ENCODE data around the gene ETV1.

The ETV1 gene

GRCh38 chr7:13986208-13986607 lies 3.3 kb downstream of the ETV1 start:
- DNase-seq = no peak

- no peak for DNase-seq
These were observed 4.4 kb downstream of the ETV1 start for GRCh38 chr7:13984831-13985685.

DNA sequence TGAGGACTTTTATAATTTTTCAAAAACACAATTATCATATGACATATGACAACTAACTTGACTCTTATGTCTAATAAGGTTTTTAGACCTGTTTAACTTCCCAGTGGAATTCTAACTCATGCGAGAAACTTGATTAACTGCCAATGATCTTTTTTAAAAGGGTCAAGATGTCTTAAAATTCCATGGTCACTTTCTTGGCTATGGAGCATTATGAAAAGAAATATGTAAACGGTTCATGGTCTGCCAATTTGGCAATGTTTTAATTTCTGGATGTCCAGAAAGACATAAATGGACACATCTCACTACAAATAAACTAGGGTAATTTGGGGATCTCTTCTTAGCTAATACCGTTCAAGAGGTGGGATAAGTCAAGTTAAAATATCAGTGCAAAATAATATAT lies 5.4 kb downstream of the ETV1 start:
- DNase-seq = no peak

GRCh38 chr7:13982940-13983677 lies 6.4 kb downstream of the ETV1 start:
- peak in 1 of 2 donors; percentile 22 for DNase-seq

GRCh38 chr7:13981070-13981469 lies 8.4 kb downstream of the ETV1 start:
- DNase-seq = peak in 1 of 2 donors; percentile 3

- no peak for DNase-seq
These were observed 9.0 kb downstream of the ETV1 start for GRCh38 chr7:13980474-13980873.

- no peak for DNase-seq
These were observed 9.6 kb downstream of the ETV1 start for GRCh38 chr7:13979671-13980435.

DNA sequence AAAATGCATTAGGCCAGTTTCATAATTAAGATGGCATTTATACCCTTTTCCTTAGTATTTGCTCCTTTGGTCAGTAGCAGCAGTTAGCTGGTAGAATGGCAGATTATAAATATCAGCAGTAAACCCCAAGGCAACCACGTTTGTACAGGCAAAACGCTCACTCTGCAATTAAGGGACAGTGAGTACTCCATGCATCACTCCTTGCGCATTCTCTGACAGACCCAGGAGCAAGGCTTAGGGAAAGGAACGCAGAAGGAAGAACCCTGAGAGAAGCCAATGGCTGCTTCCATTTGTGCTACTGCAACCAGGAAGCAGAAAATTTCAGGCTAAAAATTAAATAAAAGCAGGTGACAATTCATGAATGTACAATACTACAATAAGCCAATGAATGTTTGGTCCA lies 12.9 kb downstream of the ETV1 start:
- DNase-seq = no peak

- no peak for DNase-seq
These were observed 24.4 kb downstream of the ETV1 start for GRCh38 chr7:13965077-13965476.

DNA sequence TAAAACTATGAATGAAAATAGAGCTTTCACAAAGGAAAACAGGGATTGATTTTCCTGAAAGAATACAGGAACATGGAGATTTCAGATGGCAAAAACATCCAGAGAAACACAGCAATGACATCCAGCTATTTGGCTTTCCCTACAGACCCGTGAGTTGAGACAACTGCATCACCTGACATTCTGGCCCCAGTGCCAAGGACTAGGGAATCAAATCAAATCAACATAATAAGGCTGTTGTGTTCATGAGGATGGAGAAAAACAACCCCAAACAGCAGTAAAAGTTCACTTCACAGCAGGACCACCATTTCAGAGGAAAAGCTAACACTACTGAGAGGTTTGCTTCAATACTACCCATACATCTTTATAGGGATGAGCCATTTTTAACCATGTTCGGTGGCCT lies 25.5 kb downstream of the ETV1 start:
- no peak for DNase-seq

- DNase-seq = no peak
These were observed 34.0 kb downstream of the ETV1 start for GRCh38 chr7:13955494-13955893.

GRCh38 chr7:13953368-13953767 lies 36.1 kb downstream of the ETV1 start:
- DNase-seq = no peak

DNA sequence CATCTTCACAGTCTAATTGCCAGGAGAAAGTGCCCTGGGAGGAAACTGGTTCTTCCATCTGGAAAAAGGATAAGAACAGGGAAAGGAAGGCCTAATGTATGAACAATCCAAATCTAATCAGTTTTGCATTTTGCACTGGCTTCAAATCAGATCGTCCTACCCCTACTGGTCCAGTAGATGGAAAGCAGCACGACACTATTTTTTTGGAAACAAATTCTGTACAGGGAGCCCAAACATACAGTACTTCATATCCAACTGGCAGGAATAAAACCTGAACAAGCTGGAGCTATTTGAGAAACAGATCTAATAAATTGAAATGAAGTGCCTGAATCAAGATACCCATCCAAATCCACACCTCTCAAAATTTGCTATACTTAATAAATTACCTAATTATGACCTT lies 36.5 kb downstream of the ETV1 start:
- DNase-seq = no peak

- no peak for DNase-seq
These were observed 39.5 kb downstream of the ETV1 start for GRCh38 chr7:13949939-13950338.

DNA sequence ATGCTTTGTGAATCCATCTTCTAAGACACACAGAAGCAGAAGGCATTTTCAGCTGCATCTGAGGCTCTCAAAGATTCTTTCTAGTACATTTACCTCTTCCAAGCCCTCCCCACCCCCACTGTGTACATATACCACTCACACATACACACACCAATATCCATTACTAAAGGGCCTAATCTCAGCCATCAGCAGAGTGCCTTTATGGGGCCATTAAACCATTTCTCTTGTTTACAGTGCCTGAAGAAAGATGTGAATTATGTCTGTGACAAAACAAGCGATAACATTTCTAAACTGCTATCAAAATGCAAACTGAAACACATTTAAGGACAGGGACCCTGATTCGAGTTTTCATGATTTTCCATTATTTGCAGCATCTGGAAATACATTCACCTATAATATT lies 40.0 kb downstream of the ETV1 start:
- DNase-seq = no peak

DNA sequence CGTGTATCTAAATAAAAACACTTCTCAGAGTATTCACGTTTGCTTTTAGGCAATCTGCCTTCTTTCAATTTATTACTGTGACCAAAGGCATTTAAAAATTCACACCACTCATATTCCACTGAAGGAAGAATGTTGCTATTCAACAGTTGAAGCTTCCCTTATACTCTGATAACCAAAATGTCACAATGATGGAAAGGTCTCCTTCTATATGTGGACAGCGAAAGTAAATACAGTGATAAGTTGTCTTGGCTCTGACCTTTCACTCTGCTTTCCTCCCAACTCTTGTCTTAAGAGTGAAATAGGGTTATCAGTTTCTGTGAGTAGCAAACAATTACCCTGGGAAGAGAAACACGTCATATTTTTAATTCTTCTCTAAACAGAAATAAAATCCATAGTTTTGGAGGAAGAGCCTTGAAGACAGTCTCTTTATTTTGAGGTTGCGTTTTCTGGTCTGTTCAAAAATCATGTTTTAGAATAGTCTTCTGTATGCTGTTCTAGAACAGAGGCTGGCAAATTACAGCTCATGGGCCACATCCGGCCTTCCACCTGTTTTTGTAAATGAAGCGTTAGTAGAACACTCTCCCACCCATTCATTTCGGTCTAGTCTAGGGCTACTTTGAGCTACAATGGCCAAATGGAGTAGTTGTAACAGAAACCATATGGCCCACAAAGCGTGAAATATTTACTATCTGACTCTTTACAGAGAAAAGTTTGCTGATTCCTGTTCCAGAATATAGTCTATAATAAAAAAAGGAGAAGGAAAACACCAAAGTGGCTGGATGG lies 41.3 kb downstream of the ETV1 start:
- no peak for DNase-seq

DNA sequence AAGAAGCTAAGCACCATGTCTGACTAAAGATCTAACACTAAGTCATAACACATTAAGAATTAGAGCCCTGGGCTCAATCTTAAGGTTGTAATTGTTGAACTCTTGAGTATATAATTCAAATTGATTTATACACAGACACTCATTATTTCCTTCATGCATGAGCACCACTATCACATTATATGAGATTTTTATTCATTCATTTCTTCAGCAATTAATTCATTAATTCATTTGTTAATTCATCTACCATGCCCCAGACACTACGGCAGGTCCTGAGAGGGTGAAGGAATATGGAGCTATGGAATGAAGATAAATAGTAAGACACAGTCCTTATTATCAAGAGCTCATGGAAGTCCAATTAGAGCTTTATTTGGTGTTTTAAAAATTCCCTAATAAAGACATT lies 41.9 kb downstream of the ETV1 start:
- DNase-seq = no peak

- DNase-seq = no peak
These were observed 43.3 kb downstream of the ETV1 start for GRCh38 chr7:13946181-13946580.

DNA sequence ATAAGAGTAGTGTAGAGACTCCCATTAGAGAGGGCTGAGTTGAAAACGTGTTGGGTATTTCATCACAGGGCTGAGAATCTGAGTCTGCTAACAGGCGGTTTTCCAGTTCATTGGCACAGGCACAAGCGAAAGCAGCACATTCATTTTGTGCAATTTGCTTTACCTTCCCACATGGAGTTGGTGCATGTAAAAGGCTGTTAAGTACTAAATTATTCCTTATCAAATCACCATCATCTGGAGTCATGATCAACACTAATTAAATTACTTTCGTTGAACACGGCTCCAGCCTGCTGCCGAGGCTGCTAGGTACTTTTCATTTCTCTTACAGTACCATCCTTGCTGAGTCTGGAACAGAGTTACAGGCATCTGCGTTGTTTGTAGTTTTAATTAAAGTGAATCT lies 43.8 kb downstream of the ETV1 start:
- no peak for DNase-seq

DNA sequence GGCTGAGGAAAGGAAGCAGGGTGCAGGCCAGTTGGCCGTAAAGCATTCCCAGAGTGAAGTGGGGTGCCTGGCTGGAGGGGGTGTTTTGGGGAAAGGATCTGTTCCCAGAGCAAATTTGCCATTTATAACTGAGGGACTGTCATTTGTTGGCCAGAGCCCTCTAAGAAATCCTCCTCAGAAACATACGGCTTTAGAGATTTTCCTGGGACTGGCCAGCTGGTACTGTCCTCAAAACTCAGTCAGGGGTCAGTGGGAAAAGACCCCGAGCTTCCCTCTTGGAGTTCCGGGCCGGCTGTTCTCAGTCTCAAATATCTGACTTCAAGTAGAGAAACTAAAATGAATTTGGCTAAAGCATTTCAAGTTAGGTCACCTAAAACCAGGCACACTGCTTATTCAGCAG lies 55.9 kb downstream of the ETV1 start:
- no peak for DNase-seq

DNA sequence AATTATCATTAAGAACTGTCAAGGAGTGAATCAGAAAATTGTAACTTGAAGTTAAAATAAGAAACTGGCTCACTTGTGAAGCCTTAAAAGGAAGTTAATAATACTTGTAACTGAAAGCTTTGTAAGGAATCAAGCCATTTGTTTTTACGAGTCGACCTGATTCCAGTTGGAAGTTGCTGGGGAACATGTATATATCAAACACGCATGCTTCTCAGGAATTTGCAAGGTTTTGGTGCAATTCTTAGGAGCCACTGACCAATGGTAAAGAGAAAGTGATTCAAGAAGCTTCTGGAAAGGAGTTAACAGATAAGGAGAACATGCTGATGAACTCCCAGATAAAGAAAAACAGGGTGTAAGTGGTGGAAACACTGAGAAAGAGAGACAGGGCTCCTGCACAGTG lies 56.4 kb downstream of the ETV1 start:
- no peak for DNase-seq

DNA sequence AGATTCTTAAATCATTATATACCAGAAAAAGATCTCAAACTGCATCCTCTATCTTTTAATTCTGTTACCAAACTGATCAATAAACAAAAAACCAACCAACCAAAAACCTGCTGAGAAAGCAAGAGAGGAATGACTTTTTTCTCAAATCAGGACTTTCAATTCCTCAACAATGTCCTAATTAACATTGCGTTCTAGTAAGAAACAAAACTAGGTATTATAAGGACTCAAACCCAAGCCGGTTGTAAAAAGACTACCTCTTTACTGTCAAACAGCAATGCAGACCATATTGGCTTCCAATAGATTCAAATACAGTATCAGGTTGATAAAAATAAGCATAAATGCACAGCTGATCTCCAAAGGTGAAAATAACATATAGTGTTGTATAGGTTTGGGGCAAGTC lies 57.3 kb downstream of the ETV1 start:
- no peak for DNase-seq

DNA sequence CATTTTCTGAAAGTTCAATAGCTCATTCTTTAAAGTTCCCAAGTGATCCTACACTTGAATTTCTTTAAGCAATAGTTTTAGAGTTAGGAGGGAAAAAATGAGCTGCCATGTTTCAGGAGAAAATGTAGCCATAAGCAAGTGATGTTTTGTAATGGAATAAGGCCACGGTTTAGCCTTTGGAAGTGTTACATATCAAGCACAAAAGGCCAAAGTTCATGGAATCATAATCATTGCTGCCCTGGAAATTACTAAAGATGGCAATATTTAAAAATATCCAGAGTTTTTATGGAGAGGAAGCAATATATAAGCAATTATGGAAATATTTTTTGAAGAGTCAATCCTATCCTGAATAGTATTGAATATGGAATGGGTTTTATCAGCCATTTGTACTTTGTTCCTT lies 68.4 kb downstream of the ETV1 start:
- DNase-seq = no peak
